Neural cell (in vitro differentiated cells): ENCODE results near the gene A2M. TPM values are rescaled to one million over a fixed set of nuclear protein-coding genes. Genes with fewer than 3 reads are reported as not detected.

Experiments
- H2AFZ ChIP-seq: fragments of 200-600, 300-800 bp; sonication (generic), shearing (Covaris generic); 2 replicates; pipeline ENCODE4 v1.6.0; 2014; ENCODE audit warnings: low read depth, mild to moderate bottlenecking, antibody characterized with exemption, low read length, moderate library complexity
- H3F3A ChIP-seq: fragments of 200-600 bp; shearing (Covaris generic); 2 replicates; pipeline ENCODE4 v1.6.1; 2016; ENCODE audit warnings: mild to moderate bottlenecking, moderate library complexity, mixed read lengths, antibody characterized with exemption, low read length; ENCODE audit not compliant: insufficient read depth, poor library complexity, severe bottlenecking
- H3K27ac ChIP-seq: fragments of 200-600, 300-800 bp; sonication (generic), shearing (Covaris generic); 2 replicates; pipeline ENCODE4 v1.5.1; 2014; ENCODE audit warnings: mild to moderate bottlenecking, low read length, moderate library complexity
- H3K27me3 ChIP-seq: fragments of 300-800, 200-600 bp; sonication (generic), shearing (Covaris generic); 2 replicates; pipeline ENCODE4 v1.6.0; 2014; ENCODE audit warnings: mild to moderate bottlenecking, low read depth, low read length, moderate library complexity; ENCODE audit not compliant: insufficient read depth
- H3K36me3 ChIP-seq: fragments of 300-800, 200-600 bp; sonication (generic), shearing (Covaris generic); 2 replicates; pipeline ENCODE4 v1.5.1; 2014; ENCODE audit warnings: mild to moderate bottlenecking, antibody characterized with exemption, low read length, moderate library complexity; ENCODE audit not compliant: insufficient read depth
- H3K4me2 ChIP-seq: fragments of 300-800, 200-600 bp; sonication (generic), shearing (Covaris generic); 2 replicates; pipeline ENCODE4 v1.6.0; 2014; ENCODE audit warnings: mild to moderate bottlenecking, low read length
- H3K4me3 ChIP-seq: fragments of 300-800, 200-600 bp; sonication (generic), shearing (Covaris generic); 2 replicates; pipeline ENCODE4 v1.5.1; 2014; ENCODE audit warnings: mild to moderate bottlenecking, low read length, moderate library complexity
- H3K79me2 ChIP-seq: fragments of 200-600 bp; shearing (Covaris generic); replicated peaks from 2 replicates; pipeline ENCODE4 v1.6.0; 2014; ENCODE audit warnings: mild to moderate bottlenecking, low read length, moderate library complexity; ENCODE audit not compliant: insufficient read depth
- H3K9ac ChIP-seq: fragments of 300-800, 200-600 bp; sonication (generic), shearing (Covaris generic); 2 replicates; pipeline ENCODE4 v1.6.1; 2016; ENCODE audit warnings: mild to moderate bottlenecking, low read length, mixed read lengths
- H3K9me2 ChIP-seq: fragments of 200-600 bp; shearing (Covaris generic); 2 replicates; pipeline ENCODE4 v1.6.1; 2016; ENCODE audit warnings: mild to moderate bottlenecking, low read length, mixed read lengths; ENCODE audit not compliant: insufficient read depth
- H3K9me3 ChIP-seq: fragments of 200-600, 300-800 bp; sonication (generic), shearing (Covaris generic); 2 replicates; pipeline ENCODE4 v1.6.1; 2016; ENCODE audit warnings: mild to moderate bottlenecking, mixed run types, low read length, moderate library complexity, mixed read lengths
- H4K20me1 ChIP-seq: fragments of 200-600 bp; shearing (Covaris generic); 2 replicates; pipeline ENCODE4 v1.6.1; 2016; ENCODE audit warnings: mild to moderate bottlenecking, mixed run types; ENCODE audit not compliant: insufficient read depth
- EP300 ChIP-seq: fragments of 450-650 bp; conservative IDR thresholded peaks from 2 replicates; pipeline ENCODE4 v1.6.1; 2014; ENCODE audit warnings: antibody characterized with exemption, mild to moderate bottlenecking, moderate library complexity; ENCODE audit not compliant: poor library complexity, severe bottlenecking
- EZH2 ChIP-seq: fragments of 200-600, 300-800 bp; shearing (Covaris generic), sonication (generic); IDR thresholded peaks from 2 replicates; pipeline ENCODE4 v1.6.1; 2014; ENCODE audit warnings: antibody characterized with exemption, low read length, borderline replicate concordance, mild to moderate bottlenecking; ENCODE audit not compliant: insufficient read depth, poor library complexity, severe bottlenecking
- MXI1 ChIP-seq: fragments of 450-650 bp; conservative IDR thresholded peaks from 2 replicates; pipeline ENCODE4 v1.6.1; 2014; ENCODE audit warnings: antibody characterized with exemption, mild to moderate bottlenecking; ENCODE audit not compliant: poor library complexity, severe bottlenecking
- POLR2AphosphoS5 ChIP-seq: IDR thresholded peaks from 2 replicates; pipeline ENCODE4 v1.6.1; 2012
- RAD21 ChIP-seq: fragments of 450-650 bp; conservative IDR thresholded peaks from 2 replicates; pipeline ENCODE4 v1.6.1; 2014; ENCODE audit warnings: antibody characterized with exemption, mild to moderate bottlenecking, moderate library complexity
- REST ChIP-seq: IDR thresholded peaks from 2 replicates; pipeline ENCODE4 v1.6.1; 2012; ENCODE audit warnings: borderline replicate concordance
- SMC3 ChIP-seq: fragments of 450-650 bp; conservative IDR thresholded peaks from 2 replicates; pipeline ENCODE4 v1.6.1; 2014; ENCODE audit warnings: antibody characterized with exemption, mild to moderate bottlenecking, moderate library complexity; ENCODE audit not compliant: poor library complexity
- TAF1 ChIP-seq: IDR thresholded peaks from 2 replicates; pipeline ENCODE4 v1.6.1; 2012; ENCODE audit warnings: low read depth
- polyA plus RNA-seq: library from polyadenylated mRNA; depleted of rRNA; stranded (reverse); fragments of >200 nt; gene quantifications from 2 replicates; pipeline ENCODE4 v1.2.3, GENCODE V29; 2014
- TF ChIP-seq, protein P1 (sequence below): fragments of 450-650 bp; IDR thresholded peaks from 2 replicates; pipeline ENCODE4 v1.5.1; 2014; ENCODE audit warnings: antibody characterized with exemption, mild to moderate bottlenecking, moderate library complexity; ENCODE audit not compliant: poor library complexity, severe bottlenecking

The A2M gene
- polyA plus RNA-seq, 1 donor from 2014 or later, result 0.09 TPM

- no peaks in the 10 kb centered on the region for H3K9me2 ChIP-seq
- TF ChIP-seq TAF1 (no peak), POLR2AphosphoS5 (no peak), SMC3 (no peak), EZH2 (no peak), MXI1 (no peak), RAD21 (no peak), EP300 (no peak), REST (no peak)
- TF ChIP-seq, protein P1, sequence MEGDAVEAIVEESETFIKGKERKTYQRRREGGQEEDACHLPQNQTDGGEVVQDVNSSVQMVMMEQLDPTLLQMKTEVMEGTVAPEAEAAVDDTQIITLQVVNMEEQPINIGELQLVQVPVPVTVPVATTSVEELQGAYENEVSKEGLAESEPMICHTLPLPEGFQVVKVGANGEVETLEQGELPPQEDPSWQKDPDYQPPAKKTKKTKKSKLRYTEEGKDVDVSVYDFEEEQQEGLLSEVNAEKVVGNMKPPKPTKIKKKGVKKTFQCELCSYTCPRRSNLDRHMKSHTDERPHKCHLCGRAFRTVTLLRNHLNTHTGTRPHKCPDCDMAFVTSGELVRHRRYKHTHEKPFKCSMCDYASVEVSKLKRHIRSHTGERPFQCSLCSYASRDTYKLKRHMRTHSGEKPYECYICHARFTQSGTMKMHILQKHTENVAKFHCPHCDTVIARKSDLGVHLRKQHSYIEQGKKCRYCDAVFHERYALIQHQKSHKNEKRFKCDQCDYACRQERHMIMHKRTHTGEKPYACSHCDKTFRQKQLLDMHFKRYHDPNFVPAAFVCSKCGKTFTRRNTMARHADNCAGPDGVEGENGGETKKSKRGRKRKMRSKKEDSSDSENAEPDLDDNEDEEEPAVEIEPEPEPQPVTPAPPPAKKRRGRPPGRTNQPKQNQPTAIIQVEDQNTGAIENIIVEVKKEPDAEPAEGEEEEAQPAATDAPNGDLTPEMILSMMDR, result no peak
- no peaks in the 10 kb centered on the region for H3K36me3 ChIP-seq
- no peaks in the 10 kb centered on the region for H3F3A ChIP-seq
- H3K27me3 ChIP-seq, result no peaks in the 10 kb centered on the region
- H3K9ac ChIP-seq, result no peak overlapping the region
- no peak overlapping the region for H3K4me2 ChIP-seq
- H4K20me1 ChIP-seq, result no peaks in the 10 kb centered on the region
- H3K9me3 ChIP-seq, result no peaks in the 10 kb centered on the region
- H2AFZ ChIP-seq, result no peak overlapping the region
- H3K79me2 ChIP-seq, result no peaks in the 10 kb centered on the region
- no peak overlapping the region for H3K27ac ChIP-seq
- H3K4me3 ChIP-seq, result no peak overlapping the region
These were observed 4.9 kb upstream of the A2M start for GRCh38 chr12:9120487-9121184.

GRCh38 chr12:9118158-9118557, 2.4 kb upstream of the A2M start:
- no peaks in the 10 kb centered on the region for H3K79me2 ChIP-seq
- no peak overlapping the region for H3K27ac ChIP-seq
- H3K27me3 ChIP-seq, result no peaks in the 10 kb centered on the region
- no peaks in the 10 kb centered on the region for H3K36me3 ChIP-seq
- H3K9me2 ChIP-seq, result no peaks in the 10 kb centered on the region
- no peaks in the 10 kb centered on the region for H4K20me1 ChIP-seq
- no peak overlapping the region for H3K9ac ChIP-seq
- TF ChIP-seq EZH2 (no peak), REST (no peak), RAD21 (no peak), MXI1 (no peak)
- no peaks in the 10 kb centered on the region for H3F3A ChIP-seq
- H3K4me3 ChIP-seq, result no peak overlapping the region
- no peak overlapping the region for H3K4me2 ChIP-seq
- no peak overlapping the region for H2AFZ ChIP-seq
- no peaks in the 10 kb centered on the region for H3K9me3 ChIP-seq
